ENCODE results near the gene ZNF536. TPM values are rescaled to one million over a fixed set of nuclear protein-coding genes. Genes with fewer than 3 reads are reported as not detected.

ZNF536 gene
- total RNA-seq, 1 experiment from 2014 or later: not detected

DNA sequence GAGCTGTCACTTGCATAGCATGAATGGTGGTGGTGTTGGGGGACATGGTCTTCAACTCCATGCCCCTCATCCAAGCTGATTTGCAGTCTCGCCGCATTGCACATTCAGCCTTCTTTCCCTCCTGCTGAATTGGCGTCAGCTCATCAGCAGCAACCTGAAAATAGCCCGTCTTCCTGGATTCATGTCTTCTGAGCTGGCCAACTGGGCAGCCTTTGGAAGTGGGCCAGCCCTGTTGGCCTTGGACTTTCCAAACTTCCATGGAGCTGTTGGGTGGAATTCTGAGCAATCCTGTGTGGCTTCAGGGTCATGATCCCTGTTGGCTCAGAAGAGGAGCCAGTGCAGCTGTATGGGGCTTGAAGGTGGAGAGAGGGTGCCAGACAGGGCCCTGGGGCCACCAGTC lies 68.8 kb downstream of the ZNF536 start:
- H3K79me2 ChIP-seq (ENCODE audit: insufficient read depth, low read length): no peaks in the 10 kb centered on the region
- Mint-ChIP-seq H3K27me3 (ENCODE audit: low read depth) (peaks cover 4% of the 10 kb centered on the region; the same call in 1 of the 2 replicates), H3K27ac (no peak overlapping the region; a peak in 1 of 7 replicates), H3K4me1 (0 out of 4 replicates have a peak, but pooled peaks cover 0 to 3% of the 10 kb centered on the region in 2 experiments), H3K9me3 (no peaks in the 10 kb centered on the region), H3K4me3 (no peak overlapping the region), H3K36me3 (ENCODE audit: insufficient read depth in 1 of 3, low read depth in 3 of 3) (no peaks in the 10 kb centered on the region)
- no peak overlapping the region for H3K9ac ChIP-seq (ENCODE audit: extremely low read depth, insufficient read length, low read length)
- no peak overlapping the region for H3K23ac ChIP-seq (ENCODE audit: insufficient read length, low read depth, low read length)
- H3K14ac ChIP-seq (ENCODE audit: insufficient read depth, low read length): no peak overlapping the region
- H3K27me3 ChIP-seq (ENCODE audit: insufficient read depth, low read length): no peaks in the 10 kb centered on the region
- no peak overlapping the region for H2BK5ac ChIP-seq (ENCODE audit: insufficient read length, low read length)
- H3K18ac ChIP-seq (ENCODE audit: insufficient read length, low read depth, low read length): no peak overlapping the region
- no peak overlapping the region for H2BK15ac ChIP-seq (ENCODE audit: low read depth, low read length)
- H3K56ac ChIP-seq (ENCODE audit: insufficient read length, low read depth, low read length): no peak overlapping the region
- no peak overlapping the region for H4K5ac ChIP-seq (ENCODE audit: insufficient read length, low read depth, low read length)
- no peak overlapping the region for H2AFZ ChIP-seq (ENCODE audit: low read length)
- H3K79me1 ChIP-seq (ENCODE audit: insufficient read depth, low read depth, low read length, poor library complexity, severe bottlenecking): no peaks in the 10 kb centered on the region
- H3K9me3 ChIP-seq (ENCODE audit: control insufficient read depth, low read depth, low read length): no peaks in the 10 kb centered on the region
- H3K23me2 ChIP-seq (ENCODE audit: insufficient read length, low read depth, low read length, poor library complexity, severe bottlenecking): no peaks in the 10 kb centered on the region
- no peak overlapping the region for H4K8ac ChIP-seq (replicated peaks; ENCODE audit: insufficient read length, low read depth, low read length)
- no peak overlapping the region for H2BK12ac ChIP-seq (ENCODE audit: insufficient read length, low read depth, low read length)
- no peak overlapping the region for H4K91ac ChIP-seq (ENCODE audit: insufficient read length, low read depth, low read length)
- no peak overlapping the region for H2BK120ac ChIP-seq (ENCODE audit: low read depth, low read length, poor library complexity, severe bottlenecking)
- H2AK5ac ChIP-seq (ENCODE audit: insufficient read length, low read length): no peak overlapping the region
- no peak overlapping the region for H3K4me2 ChIP-seq (ENCODE audit: insufficient read depth, insufficient read length, low read length)
- no peak overlapping the region for H3T11ph ChIP-seq (ENCODE audit: low read length)
- DNase-seq: no peak
- no peaks in the 10 kb centered on the region for H4K20me1 ChIP-seq (ENCODE audit: control insufficient read depth, insufficient read depth, insufficient read length)
- WGBS (ENCODE audit: extremely low coverage, insufficient read length, low lambda C conversion rate): no CpG with 5 or more reads among the region's 4 CpGs
- H3K4me1 ChIP-seq (ENCODE audit: insufficient read depth, low read length): 0 out of 2 replicates have a peak, but pooled peaks cover 2% of the 10 kb centered on the region
- H3K4ac ChIP-seq (ENCODE audit: low read depth, low read length): no peak overlapping the region
- TF ChIP-seq, protein P1, sequence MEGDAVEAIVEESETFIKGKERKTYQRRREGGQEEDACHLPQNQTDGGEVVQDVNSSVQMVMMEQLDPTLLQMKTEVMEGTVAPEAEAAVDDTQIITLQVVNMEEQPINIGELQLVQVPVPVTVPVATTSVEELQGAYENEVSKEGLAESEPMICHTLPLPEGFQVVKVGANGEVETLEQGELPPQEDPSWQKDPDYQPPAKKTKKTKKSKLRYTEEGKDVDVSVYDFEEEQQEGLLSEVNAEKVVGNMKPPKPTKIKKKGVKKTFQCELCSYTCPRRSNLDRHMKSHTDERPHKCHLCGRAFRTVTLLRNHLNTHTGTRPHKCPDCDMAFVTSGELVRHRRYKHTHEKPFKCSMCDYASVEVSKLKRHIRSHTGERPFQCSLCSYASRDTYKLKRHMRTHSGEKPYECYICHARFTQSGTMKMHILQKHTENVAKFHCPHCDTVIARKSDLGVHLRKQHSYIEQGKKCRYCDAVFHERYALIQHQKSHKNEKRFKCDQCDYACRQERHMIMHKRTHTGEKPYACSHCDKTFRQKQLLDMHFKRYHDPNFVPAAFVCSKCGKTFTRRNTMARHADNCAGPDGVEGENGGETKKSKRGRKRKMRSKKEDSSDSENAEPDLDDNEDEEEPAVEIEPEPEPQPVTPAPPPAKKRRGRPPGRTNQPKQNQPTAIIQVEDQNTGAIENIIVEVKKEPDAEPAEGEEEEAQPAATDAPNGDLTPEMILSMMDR (conservative IDR thresholded peaks at IDR 0.05): no peak
- H2BK20ac ChIP-seq (ENCODE audit: low read depth, low read length, poor library complexity, severe bottlenecking): no peak overlapping the region
- no peak overlapping the region for H3K27ac ChIP-seq (ENCODE audit: insufficient read length, low read depth, low read length)

Measured in H9 (cell line).